Stimulated activated CD8-positive, alpha-beta memory T cell treated with anti-CD3 and anti-CD28 coated beads, Interleukin-12 subunit alpha, Interleukin-12 subunit beta, amount 100 ng/mL, for 1 hour (primary cell): Measurements from ENCODE around the gene PROP1.
"Not testable (repeated sequence)": the region's sequence is repeated elsewhere in the genome, so short reads cannot be mapped to it uniquely, and the experiment has no call there.

ENCODE experiments used
- DNase-seq: peaks from one replicate; pipeline ENCODE4 v3.0.0-alpha.2; 2020; ENCODE audit warnings: low read depth

Gene PROP1

GRCh38 chr5:177945145-177945544, 50.9 kb downstream of the PROP1 start:
- not testable (repeated sequence) for DNase-seq

- DNase-seq: peak; percentile 23
These were observed 52.0 kb downstream of the PROP1 start for GRCh38 chr5:177943805-177944736.

GRCh38 chr5:177942896-177943295, 53.1 kb downstream of the PROP1 start:
- not testable (repeated sequence) for DNase-seq
